Ishikawa (cell line): ENCODE measurements around the gene DNAH17.
A peak's percentile ranks its signal among the peaks of the same experiment; 100 is the strongest.

ENCODE experiments used
- CEBPB ChIP-seq: IDR thresholded peaks from 2 replicates; pipeline ENCODE4 v1.6.1; 2012
- CREB1 ChIP-seq: IDR thresholded peaks from 2 replicates; pipeline ENCODE4 v1.6.1; 2012; ENCODE audit warnings: low read depth
- EGR1 ChIP-seq: IDR thresholded peaks from 2 replicates; pipeline ENCODE4 v1.6.1; 2012
- EP300 ChIP-seq: IDR thresholded peaks from 2 replicates; pipeline ENCODE4 v1.6.1; 2012; ENCODE audit warnings: borderline replicate concordance
- FOXM1 ChIP-seq: IDR thresholded peaks from 2 replicates; pipeline ENCODE4 v1.6.1; 2012; ENCODE audit warnings: low read depth, borderline replicate concordance
- RAD21 ChIP-seq: IDR thresholded peaks from 2 replicates; pipeline ENCODE4 v1.6.1; 2012; ENCODE audit warnings: low read depth
- REST ChIP-seq: IDR thresholded peaks from 2 replicates; pipeline ENCODE4 v1.6.1; 2012; ENCODE audit warnings: low read depth, mild to moderate bottlenecking
- TAF1 ChIP-seq: IDR thresholded peaks from 2 replicates; pipeline ENCODE4 v1.6.1; 2012; ENCODE audit warnings: low read depth, mild to moderate bottlenecking
- TCF12 ChIP-seq: IDR thresholded peaks from 2 replicates; pipeline ENCODE4 v1.6.1; 2012; ENCODE audit warnings: low read depth
- TEAD4 ChIP-seq: IDR thresholded peaks from 2 replicates; pipeline ENCODE4 v1.6.1; 2012
- USF1 ChIP-seq: IDR thresholded peaks from 2 replicates; pipeline ENCODE4 v1.6.1; 2012
- YY1 ChIP-seq: IDR thresholded peaks from 2 replicates; pipeline ENCODE4 v1.6.1; 2012; ENCODE audit warnings: low read depth

DNA sequence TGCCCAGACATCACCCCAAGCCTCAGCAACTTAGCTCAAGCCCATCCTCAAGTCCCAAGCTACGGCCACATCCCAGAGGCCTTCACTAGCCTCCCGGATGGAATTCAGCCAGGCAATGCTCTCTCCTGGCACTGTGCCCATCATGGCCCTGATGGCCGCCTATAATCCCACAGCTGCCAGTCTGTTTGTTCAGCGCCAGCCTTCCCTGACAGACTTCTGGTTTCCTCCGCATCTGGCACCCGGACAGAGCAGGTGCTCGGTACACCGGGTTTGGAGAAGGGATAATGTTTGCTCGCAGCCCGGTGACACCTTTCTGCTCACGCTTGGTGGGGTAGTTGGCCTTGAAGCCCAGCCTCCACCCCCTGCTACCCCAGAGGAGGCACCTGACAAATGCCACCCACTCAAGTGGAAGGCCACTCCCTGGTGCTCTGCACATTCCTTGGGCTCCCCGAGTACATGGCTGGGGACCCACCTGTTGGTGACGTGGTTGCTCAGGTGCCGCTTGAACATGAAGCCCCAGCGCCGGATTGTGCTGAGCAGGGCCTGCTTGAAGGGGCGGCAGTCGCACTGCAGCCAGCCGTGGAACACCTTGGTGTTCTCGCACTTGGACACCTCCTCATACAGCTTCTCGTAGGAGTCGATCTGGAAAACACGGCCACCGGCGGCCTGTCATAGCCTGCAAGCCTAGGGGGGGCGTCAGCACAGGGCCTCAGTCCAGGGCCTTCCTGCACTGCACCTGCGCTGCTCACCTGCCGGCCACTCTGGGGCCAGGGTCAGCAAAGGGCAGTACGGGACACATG lies 47.1 kb downstream of the DNAH17 start:
- TF ChIP-seq REST (no peak), TEAD4 (no peak), TAF1 (no peak), CREB1 (no peak), RAD21 (no peak), FOXM1 (no peak), EGR1 (no peak), USF1 (no peak), TCF12 (no peak), YY1 (0 out of 2 replicates have a peak, but pooled peaks have one; percentile 29), CEBPB (no peak), EP300 (no peak)
